ENCODE measurements around the gene CEPT1. TPM values are rescaled to one million over a fixed set of nuclear protein-coding genes. Genes with fewer than 3 reads are reported as not detected.
A peak's percentile ranks its signal among the peaks of the same experiment; 100 is the strongest.

The CEPT1 gene
- total and polyA plus RNA-seq, 9 of the 15 experiments (the other 6 are each of a cell fraction or from before 2014, with no cell fraction given) = 24.4 to 72.6 (median 42.4) TPM

DNA sequence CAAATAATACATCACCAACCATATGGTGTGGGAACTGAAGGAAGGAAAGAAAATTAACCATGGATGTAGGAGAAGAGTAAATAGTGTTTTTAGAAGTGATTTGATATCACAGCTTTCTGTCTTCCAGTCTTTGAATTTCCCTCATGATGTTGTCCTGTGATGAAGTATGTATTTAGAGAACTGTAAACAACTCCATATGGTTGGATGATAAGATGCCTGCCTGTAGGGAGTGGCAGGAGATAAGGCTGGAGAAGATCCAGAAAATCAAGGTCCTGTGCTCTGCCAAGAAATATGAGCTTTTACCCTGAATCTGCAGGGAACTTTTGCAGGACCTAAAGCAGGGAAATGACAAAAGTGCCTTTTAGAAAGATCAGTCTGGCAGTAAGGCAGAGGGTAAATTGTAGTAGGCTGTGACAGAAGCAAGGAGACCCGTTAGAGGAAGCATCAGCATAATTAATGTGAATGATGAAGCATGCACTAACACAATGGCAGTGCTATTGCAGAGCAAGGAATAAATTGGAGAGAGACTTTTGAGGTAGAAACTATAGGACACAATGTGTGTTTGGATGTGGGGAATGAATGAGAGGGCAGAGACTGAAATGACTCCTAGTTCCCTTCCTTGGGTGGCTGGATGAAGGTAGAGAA, 21.9 kb downstream of the CEPT1 start (continued):
- TF ChIP-seq, protein P1, sequence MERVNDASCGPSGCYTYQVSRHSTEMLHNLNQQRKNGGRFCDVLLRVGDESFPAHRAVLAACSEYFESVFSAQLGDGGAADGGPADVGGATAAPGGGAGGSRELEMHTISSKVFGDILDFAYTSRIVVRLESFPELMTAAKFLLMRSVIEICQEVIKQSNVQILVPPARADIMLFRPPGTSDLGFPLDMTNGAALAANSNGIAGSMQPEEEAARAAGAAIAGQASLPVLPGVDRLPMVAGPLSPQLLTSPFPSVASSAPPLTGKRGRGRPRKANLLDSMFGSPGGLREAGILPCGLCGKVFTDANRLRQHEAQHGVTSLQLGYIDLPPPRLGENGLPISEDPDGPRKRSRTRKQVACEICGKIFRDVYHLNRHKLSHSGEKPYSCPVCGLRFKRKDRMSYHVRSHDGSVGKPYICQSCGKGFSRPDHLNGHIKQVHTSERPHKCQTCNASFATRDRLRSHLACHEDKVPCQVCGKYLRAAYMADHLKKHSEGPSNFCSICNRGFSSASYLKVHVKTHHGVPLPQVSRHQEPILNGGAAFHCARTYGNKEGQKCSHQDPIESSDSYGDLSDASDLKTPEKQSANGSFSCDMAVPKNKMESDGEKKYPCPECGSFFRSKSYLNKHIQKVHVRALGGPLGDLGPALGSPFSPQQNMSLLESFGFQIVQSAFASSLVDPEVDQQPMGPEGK (CRISPR knock-in tag; IDR thresholded peaks at IDR 0.05; ENCODE audit: borderline replicate concordance) = no peak
- no peak for TF ChIP-seq GABPB1 (CRISPR knock-in tag; IDR thresholded peaks at IDR 0.05)
- TF ChIP-seq EP300 (IDR thresholded peaks at IDR 0.05; ENCODE audit: low read length) = peak; percentile 98
- TF ChIP-seq ZNF282 (CRISPR knock-in tag; IDR thresholded peaks at IDR 0.05) = no peak
- TF ChIP-seq MCM2 (IDR thresholded peaks at IDR 0.05; ENCODE audit: low read depth) = no peak
- no peak for TF ChIP-seq PCBP2 (IDR thresholded peaks at IDR 0.05; ENCODE audit: low read depth, low read length, poor library complexity, severe bottlenecking)
- TF ChIP-seq NCOA1 (IDR thresholded peaks at IDR 0.05; ENCODE audit: low read depth) = peak; percentile 86
- no peak for TF ChIP-seq ZNF780A (CRISPR knock-in tag; IDR thresholded peaks at IDR 0.05)
- TF ChIP-seq, protein P2, sequence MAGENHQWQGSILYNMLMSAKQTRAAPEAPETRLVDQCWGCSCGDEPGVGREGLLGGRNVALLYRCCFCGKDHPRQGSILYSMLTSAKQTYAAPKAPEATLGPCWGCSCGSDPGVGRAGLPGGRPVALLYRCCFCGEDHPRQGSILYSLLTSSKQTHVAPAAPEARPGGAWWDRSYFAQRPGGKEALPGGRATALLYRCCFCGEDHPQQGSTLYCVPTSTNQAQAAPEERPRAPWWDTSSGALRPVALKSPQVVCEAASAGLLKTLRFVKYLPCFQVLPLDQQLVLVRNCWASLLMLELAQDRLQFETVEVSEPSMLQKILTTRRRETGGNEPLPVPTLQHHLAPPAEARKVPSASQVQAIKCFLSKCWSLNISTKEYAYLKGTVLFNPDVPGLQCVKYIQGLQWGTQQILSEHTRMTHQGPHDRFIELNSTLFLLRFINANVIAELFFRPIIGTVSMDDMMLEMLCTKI (IDR thresholded peaks at IDR 0.05; ENCODE audit: partially characterized antibody) = no peak
- peak; percentile 93 for TF ChIP-seq GATA2 (CRISPR knock-in tag; IDR thresholded peaks at IDR 0.05)
- TF ChIP-seq ZNF644 (tag; IDR thresholded peaks at IDR 0.05; ENCODE audit: low read depth) = peak; percentile 94
- TF ChIP-seq, protein P3, sequence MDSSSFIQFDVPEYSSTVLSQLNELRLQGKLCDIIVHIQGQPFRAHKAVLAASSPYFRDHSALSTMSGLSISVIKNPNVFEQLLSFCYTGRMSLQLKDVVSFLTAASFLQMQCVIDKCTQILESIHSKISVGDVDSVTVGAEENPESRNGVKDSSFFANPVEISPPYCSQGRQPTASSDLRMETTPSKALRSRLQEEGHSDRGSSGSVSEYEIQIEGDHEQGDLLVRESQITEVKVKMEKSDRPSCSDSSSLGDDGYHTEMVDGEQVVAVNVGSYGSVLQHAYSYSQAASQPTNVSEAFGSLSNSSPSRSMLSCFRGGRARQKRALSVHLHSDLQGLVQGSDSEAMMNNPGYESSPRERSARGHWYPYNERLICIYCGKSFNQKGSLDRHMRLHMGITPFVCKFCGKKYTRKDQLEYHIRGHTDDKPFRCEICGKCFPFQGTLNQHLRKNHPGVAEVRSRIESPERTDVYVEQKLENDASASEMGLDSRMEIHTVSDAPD (CRISPR knock-in tag; IDR thresholded peaks at IDR 0.05) = no peak
- no peak for TF ChIP-seq CBX3 (IDR thresholded peaks at IDR 0.05; ENCODE audit: borderline replicate concordance in 1 of 2, low read length in 2 of 2)
- TF ChIP-seq TOE1 (IDR thresholded peaks at IDR 0.05; ENCODE audit: borderline replicate concordance) = peak; percentile 64
- no peak for TF ChIP-seq TOE1 (CRISPR knock-in tag; IDR thresholded peaks at IDR 0.05; ENCODE audit: borderline replicate concordance, low read depth)
- TF ChIP-seq THRAP3 (IDR thresholded peaks at IDR 0.05; ENCODE audit: borderline replicate concordance) = no peak
- TF ChIP-seq, protein P4, sequence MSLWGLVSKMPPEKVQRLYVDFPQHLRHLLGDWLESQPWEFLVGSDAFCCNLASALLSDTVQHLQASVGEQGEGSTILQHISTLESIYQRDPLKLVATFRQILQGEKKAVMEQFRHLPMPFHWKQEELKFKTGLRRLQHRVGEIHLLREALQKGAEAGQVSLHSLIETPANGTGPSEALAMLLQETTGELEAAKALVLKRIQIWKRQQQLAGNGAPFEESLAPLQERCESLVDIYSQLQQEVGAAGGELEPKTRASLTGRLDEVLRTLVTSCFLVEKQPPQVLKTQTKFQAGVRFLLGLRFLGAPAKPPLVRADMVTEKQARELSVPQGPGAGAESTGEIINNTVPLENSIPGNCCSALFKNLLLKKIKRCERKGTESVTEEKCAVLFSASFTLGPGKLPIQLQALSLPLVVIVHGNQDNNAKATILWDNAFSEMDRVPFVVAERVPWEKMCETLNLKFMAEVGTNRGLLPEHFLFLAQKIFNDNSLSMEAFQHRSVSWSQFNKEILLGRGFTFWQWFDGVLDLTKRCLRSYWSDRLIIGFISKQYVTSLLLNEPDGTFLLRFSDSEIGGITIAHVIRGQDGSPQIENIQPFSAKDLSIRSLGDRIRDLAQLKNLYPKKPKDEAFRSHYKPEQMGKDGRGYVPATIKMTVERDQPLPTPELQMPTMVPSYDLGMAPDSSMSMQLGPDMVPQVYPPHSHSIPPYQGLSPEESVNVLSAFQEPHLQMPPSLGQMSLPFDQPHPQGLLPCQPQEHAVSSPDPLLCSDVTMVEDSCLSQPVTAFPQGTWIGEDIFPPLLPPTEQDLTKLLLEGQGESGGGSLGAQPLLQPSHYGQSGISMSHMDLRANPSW (CRISPR knock-in tag; IDR thresholded peaks at IDR 0.05) = no peak
- TF ChIP-seq JUN (IDR thresholded peaks at IDR 0.05; ENCODE audit: borderline replicate concordance, low read depth, low read length) = peak; percentile 41; the same call in 1 of the 2 replicates
- no peak for TF ChIP-seq JUN (CRISPR knock-in tag; IDR thresholded peaks at IDR 0.05; ENCODE audit: borderline replicate concordance)
- TF ChIP-seq HNRNPUL1 (IDR thresholded peaks at IDR 0.05; ENCODE audit: low read length) = no peak

All from K562 (cell line).